HG02798 (cell line): ENCODE measurements around the gene LRRC55.

Experiments used
- ATAC-seq: cut with Tn5 transposase; IDR thresholded peaks from one replicate; pipeline ENCODE4 v1.9.1; 2021; ENCODE audit warnings: mild to moderate bottlenecking; ENCODE audit not compliant: unreplicated experiment, poor library complexity

LRRC55 gene

GRCh38 chr11:57230791-57231538 lies 49.2 kb downstream of the LRRC55 start:
- no peak for ATAC-seq

- ATAC-seq: no peak
These were observed 49.9 kb downstream of the LRRC55 start for GRCh38 chr11:57231539-57232253.

GRCh38 chr11:57233702-57234101 lies 51.9 kb downstream of the LRRC55 start:
- ATAC-seq: no peak

- ATAC-seq: no peak
These were observed 54.3 kb downstream of the LRRC55 start for GRCh38 chr11:57235761-57236703.

- ATAC-seq: no peak
These were observed 55.5 kb downstream of the LRRC55 start, which contains the start of gene APLNR for GRCh38 chr11:57237204-57237681. Gene APLNR, minus strand, starts transcription at chr11:57237250. Its CDS starts 246 bp downstream, at chr11:57237004.

- no peak for ATAC-seq
These were observed 57.6 kb downstream of the LRRC55 start for GRCh38 chr11:57239348-57239747.

- ATAC-seq: no peak
These were observed 58.3 kb downstream of the LRRC55 start for GRCh38 chr11:57240007-57240406.

- no peak for ATAC-seq
These were observed 59.0 kb downstream of the LRRC55 start for GRCh38 chr11:57240757-57241156.
